ENCODE data around the gene IL25.

GRCh38 chr14:23398348-23398747, 25.7 kb downstream of the IL25 start:
- TF ChIP-seq, protein P1, sequence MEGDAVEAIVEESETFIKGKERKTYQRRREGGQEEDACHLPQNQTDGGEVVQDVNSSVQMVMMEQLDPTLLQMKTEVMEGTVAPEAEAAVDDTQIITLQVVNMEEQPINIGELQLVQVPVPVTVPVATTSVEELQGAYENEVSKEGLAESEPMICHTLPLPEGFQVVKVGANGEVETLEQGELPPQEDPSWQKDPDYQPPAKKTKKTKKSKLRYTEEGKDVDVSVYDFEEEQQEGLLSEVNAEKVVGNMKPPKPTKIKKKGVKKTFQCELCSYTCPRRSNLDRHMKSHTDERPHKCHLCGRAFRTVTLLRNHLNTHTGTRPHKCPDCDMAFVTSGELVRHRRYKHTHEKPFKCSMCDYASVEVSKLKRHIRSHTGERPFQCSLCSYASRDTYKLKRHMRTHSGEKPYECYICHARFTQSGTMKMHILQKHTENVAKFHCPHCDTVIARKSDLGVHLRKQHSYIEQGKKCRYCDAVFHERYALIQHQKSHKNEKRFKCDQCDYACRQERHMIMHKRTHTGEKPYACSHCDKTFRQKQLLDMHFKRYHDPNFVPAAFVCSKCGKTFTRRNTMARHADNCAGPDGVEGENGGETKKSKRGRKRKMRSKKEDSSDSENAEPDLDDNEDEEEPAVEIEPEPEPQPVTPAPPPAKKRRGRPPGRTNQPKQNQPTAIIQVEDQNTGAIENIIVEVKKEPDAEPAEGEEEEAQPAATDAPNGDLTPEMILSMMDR (IDR thresholded peaks at IDR 0.05): no peak
- TF ChIP-seq POLR2AphosphoS5 (IDR thresholded peaks at IDR 0.05): no peak
- no peak for TF ChIP-seq POLR2A (IDR thresholded peaks at IDR 0.05; ENCODE audit: low read depth)
- TF ChIP-seq EP300 (IDR thresholded peaks at IDR 0.05): no peak

Data from esophagus muscularis mucosa (tissue), 4 donors.